ENCODE measurements around the gene GAN. TPM values are rescaled to one million over a fixed set of nuclear protein-coding genes. Genes with fewer than 3 reads are reported as not detected.
A peak's percentile ranks its signal among the peaks of the same experiment; 100 is the strongest.

The GAN gene
- total and polyA plus RNA-seq, 9 of the 15 experiments (the other 6 are each of a cell fraction or from before 2014, with no cell fraction given) = 0.83 to 15.1 (median 5.2) TPM

- TF ChIP-seq RCOR1 (IDR thresholded peaks at IDR 0.05; ENCODE audit: borderline replicate concordance in 1 of 2, low read depth in 2 of 2, low read length in 2 of 2) (0 out of 4 replicates have a peak, but pooled peaks of 1 of the 2 experiments have one; percentile 5), ZNF384 (IDR thresholded peaks at IDR 0.05; ENCODE audit: low read depth, low read length) (no peak), FOSL1 (tag; conservative IDR thresholded peaks at IDR 0.05) (no peak), POLR2B (IDR thresholded peaks at IDR 0.05; ENCODE audit: low read depth, partially characterized antibody) (no peak), TCF3 (CRISPR knock-in tag; IDR thresholded peaks at IDR 0.05) (peak; percentile 22; the same call in 1 of the 2 replicates), TBP (optimal IDR thresholded peaks at IDR 0.05; ENCODE audit: low read depth, low read length) (no peak), HOXB6 (CRISPR knock-in tag; IDR thresholded peaks at IDR 0.05; ENCODE audit: borderline replicate concordance) (no peak), ZKSCAN1 (IDR thresholded peaks at IDR 0.05; ENCODE audit: low read depth, low read length) (no peak), NR0B1 (IDR thresholded peaks at IDR 0.05; ENCODE audit: partially characterized antibody) (no peak), CHD2 (IDR thresholded peaks at IDR 0.05; ENCODE audit: low read depth, low read length) (no peak), EP400 (IDR thresholded peaks at IDR 0.05) (no peak), EGR1 (conservative IDR thresholded peaks at IDR 0.05) (no peak), CBFA2T3 (IDR thresholded peaks at IDR 0.05) (0 out of 2 replicates have a peak, but pooled peaks have one; percentile 5), IFI16 (CRISPR knock-in tag; IDR thresholded peaks at IDR 0.05) (no peak)
- ChIA-PET CTCF (ENCODE audit: low intra/inter-chr PET ratio) (interaction anchor here (0.6 kb wide), 1 partner anchor 317 kb away, joined by 3 read pairs; no protein-coding TSS in a partner anchor), POLR2A (no interaction called here)
- FAIRE-seq (peak; percentile 61), DNase-seq (ENCODE audit: extremely low read depth in 1 of 4, low spot score in 3 of 4) (peak in 1 of 4 experiments; percentile 42), ATAC-seq (peak; percentile 57)
- 15% methylated on average over 21 of the region's 21 CpGs for WGBS (ENCODE audit: insufficient coverage, low coverage, missing lambda C conversion rate)
- no TSS peak for BruUV-seq (replicated peaks)
- Histone ChIP-seq H3K27me3 (ENCODE audit: control insufficient read depth in 2 of 2, insufficient read depth in 2 of 2, low read length in 2 of 2) (peaks cover 8 to 25% of the 10 kb centered on the region in 2 experiments; a peak in 4 of 5 replicates), H3K9ac (ENCODE audit: insufficient read depth in 1 of 2, low read depth in 2 of 2, low read length in 2 of 2) (peak overlapping the region in 1 of 2 experiments; percentile 64; a peak in 1 of 4 replicates), H3K9me1 (ENCODE audit: control insufficient read depth, insufficient read depth, low read length) (no peaks in the 10 kb centered on the region), H3K4me3 (no peak overlapping the region), H3K4me1 (replicated peaks in 1 of 2; ENCODE audit: control insufficient read depth in 2 of 2, insufficient read depth in 2 of 2, low read length in 2 of 2) (peaks cover 0 to 9% of the 10 kb centered on the region in 2 experiments; a peak in 2 of 5 replicates), H2AFZ (ENCODE audit: low read depth, low read length) (no peak overlapping the region), H3K36me3 (ENCODE audit: control insufficient read depth, insufficient read depth, low read length) (no peaks in the 10 kb centered on the region), H3K27ac (ENCODE audit: extremely low read depth, low read depth, low read length) (no peak overlapping the region), H4K20me1 (replicated peaks; ENCODE audit: control insufficient read depth, insufficient read depth, low read length) (no peaks in the 10 kb centered on the region), H3K79me2 (ENCODE audit: control insufficient read depth, insufficient read depth, low read length) (no peaks in the 10 kb centered on the region), H3K9me3 (replicated peaks; ENCODE audit: control insufficient read depth, insufficient read depth, low read depth, low read length) (no peaks in the 10 kb centered on the region), H3K4me2 (ENCODE audit: insufficient read depth, low read length) (no peak overlapping the region)
- intact Hi-C loops (cut with micrococcal nuclease) (no loop called here), in situ Hi-C loops (cut with MboI) (no loop called here)
Observed at GRCh38 chr16:81397058-81397878, 82.5 kb downstream of the GAN start.
